ENCODE measurements around the gene MACF1. TPM values are rescaled to one million over a fixed set of nuclear protein-coding genes. Genes with fewer than 3 reads are reported as not detected.

The MACF1 gene
- total RNA-seq, 1 donor from 2014 or later = 694 TPM

DNA sequence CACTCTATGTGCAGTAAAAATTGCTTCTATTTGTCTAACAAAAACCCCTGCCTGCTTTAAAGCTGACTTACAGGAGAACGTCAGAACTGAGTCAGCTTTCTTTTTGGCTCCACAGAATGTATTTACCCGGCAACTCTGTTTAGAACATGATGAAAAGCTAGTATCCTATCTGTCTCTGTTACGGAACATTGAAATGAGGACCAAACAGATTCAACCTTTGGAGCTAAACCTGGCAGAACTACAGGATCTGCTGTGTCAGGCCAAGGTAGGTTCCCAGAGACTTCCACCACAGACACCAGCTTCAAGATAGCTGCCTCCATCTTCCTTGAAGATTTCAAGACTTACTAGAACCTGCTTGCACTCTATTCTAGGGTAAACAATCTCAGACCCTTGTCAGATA lies 132.6 kb downstream of the MACF1 start:
- peaks cover 17% of the 10 kb centered on the region for H4K20me1 ChIP-seq (ENCODE audit: insufficient read depth, low read length)
- no peak overlapping the region for H3K9ac ChIP-seq (ENCODE audit: low read length)
- no peak overlapping the region for H3K4me3 ChIP-seq (ENCODE audit: insufficient read depth, low read depth, low read length)
- no peak for FAIRE-seq
- H2AFZ ChIP-seq (ENCODE audit: low read depth, low read length) = no peak overlapping the region
- peaks cover 26% of the 10 kb centered on the region for H3K4me1 Mint-ChIP-seq (ENCODE audit: low read depth, unreplicated experiment)
- TF ChIP-seq, protein P1, sequence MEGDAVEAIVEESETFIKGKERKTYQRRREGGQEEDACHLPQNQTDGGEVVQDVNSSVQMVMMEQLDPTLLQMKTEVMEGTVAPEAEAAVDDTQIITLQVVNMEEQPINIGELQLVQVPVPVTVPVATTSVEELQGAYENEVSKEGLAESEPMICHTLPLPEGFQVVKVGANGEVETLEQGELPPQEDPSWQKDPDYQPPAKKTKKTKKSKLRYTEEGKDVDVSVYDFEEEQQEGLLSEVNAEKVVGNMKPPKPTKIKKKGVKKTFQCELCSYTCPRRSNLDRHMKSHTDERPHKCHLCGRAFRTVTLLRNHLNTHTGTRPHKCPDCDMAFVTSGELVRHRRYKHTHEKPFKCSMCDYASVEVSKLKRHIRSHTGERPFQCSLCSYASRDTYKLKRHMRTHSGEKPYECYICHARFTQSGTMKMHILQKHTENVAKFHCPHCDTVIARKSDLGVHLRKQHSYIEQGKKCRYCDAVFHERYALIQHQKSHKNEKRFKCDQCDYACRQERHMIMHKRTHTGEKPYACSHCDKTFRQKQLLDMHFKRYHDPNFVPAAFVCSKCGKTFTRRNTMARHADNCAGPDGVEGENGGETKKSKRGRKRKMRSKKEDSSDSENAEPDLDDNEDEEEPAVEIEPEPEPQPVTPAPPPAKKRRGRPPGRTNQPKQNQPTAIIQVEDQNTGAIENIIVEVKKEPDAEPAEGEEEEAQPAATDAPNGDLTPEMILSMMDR (IDR thresholded peaks at IDR 0.05; ENCODE audit: insufficient read depth, low read depth, low read length) = no peak
- TF ChIP-seq EZH2 (IDR thresholded peaks at IDR 0.05; ENCODE audit: insufficient read depth, low read length) = no peak
- H3K4me3 Mint-ChIP-seq (ENCODE audit: unreplicated experiment) = no peak overlapping the region
- H3K27ac Mint-ChIP-seq (ENCODE audit: unreplicated experiment) = no peak overlapping the region
- no peaks in the 10 kb centered on the region for H3K27me3 Mint-ChIP-seq (ENCODE audit: low read depth, unreplicated experiment)
- H3K4me1 ChIP-seq (ENCODE audit: insufficient read depth, low read length) = no peaks in the 10 kb centered on the region
- peaks cover 60% of the 10 kb centered on the region for H3K36me3 ChIP-seq (ENCODE audit: insufficient read depth, low read length)
- H3K9me3 Mint-ChIP-seq (ENCODE audit: unreplicated experiment) = no peaks in the 10 kb centered on the region
- H3K36me3 Mint-ChIP-seq (ENCODE audit: low read depth, unreplicated experiment) = peaks cover 32% of the 10 kb centered on the region
- no peak for DNase-seq (ENCODE audit: low read depth)
- no peaks in the 10 kb centered on the region for H3K27me3 ChIP-seq (ENCODE audit: insufficient read depth, low read length)
- no peak overlapping the region for H3K4me2 ChIP-seq (ENCODE audit: low read length)
- H3K79me2 ChIP-seq (ENCODE audit: insufficient read depth, low read length) = peaks cover 3% of the 10 kb centered on the region
- no peak overlapping the region for H3K27ac ChIP-seq (ENCODE audit: low read depth, low read length)
- H3K9me3 ChIP-seq (ENCODE audit: insufficient read depth, low read depth, low read length) = no peaks in the 10 kb centered on the region

DNA sequence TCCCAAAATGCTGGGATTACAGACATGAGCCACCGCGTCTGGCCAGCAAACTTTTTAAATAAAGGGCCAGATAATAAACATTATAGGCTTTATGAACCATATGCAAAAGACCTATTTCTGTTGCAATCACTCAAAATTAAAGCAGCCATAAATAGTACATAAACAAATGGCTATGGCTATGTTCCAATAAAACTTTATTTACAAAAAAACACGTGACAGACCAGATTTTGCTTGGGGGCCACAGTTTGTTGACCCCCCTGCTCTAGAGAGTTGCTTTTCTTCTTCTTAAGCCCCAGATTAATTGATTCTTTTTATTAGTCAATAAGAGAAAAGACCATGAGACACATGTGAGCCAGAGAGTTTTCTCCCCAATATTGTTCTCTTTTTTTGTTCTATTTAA lies 138.3 kb downstream of the MACF1 start:
- no peak overlapping the region for H2AFZ ChIP-seq (ENCODE audit: low read depth, low read length)
- peaks cover 8% of the 10 kb centered on the region for H3K4me1 Mint-ChIP-seq (ENCODE audit: low read depth, unreplicated experiment)
- H3K4me1 ChIP-seq (ENCODE audit: insufficient read depth, low read length) = no peaks in the 10 kb centered on the region
- peaks cover 51% of the 10 kb centered on the region for H3K36me3 ChIP-seq (ENCODE audit: insufficient read depth, low read length)
- TF ChIP-seq, protein P1 (IDR thresholded peaks at IDR 0.05; ENCODE audit: insufficient read depth, low read depth, low read length) = no peak
- no peak for TF ChIP-seq EZH2 (IDR thresholded peaks at IDR 0.05; ENCODE audit: insufficient read depth, low read length)
- no peak overlapping the region for H3K27ac ChIP-seq (ENCODE audit: low read depth, low read length)
- H4K20me1 ChIP-seq (ENCODE audit: insufficient read depth, low read length) = no peaks in the 10 kb centered on the region
- H3K27ac Mint-ChIP-seq (ENCODE audit: unreplicated experiment) = no peak overlapping the region
- peaks cover 12% of the 10 kb centered on the region for H3K79me2 ChIP-seq (ENCODE audit: insufficient read depth, low read length)
- FAIRE-seq (no peak), DNase-seq (ENCODE audit: low read depth) (no peak)
- H3K9me3 Mint-ChIP-seq (ENCODE audit: unreplicated experiment) = no peaks in the 10 kb centered on the region
- no peaks in the 10 kb centered on the region for H3K9me3 ChIP-seq (ENCODE audit: insufficient read depth, low read depth, low read length)
- no peaks in the 10 kb centered on the region for H3K27me3 ChIP-seq (ENCODE audit: insufficient read depth, low read length)
- H3K36me3 Mint-ChIP-seq (ENCODE audit: low read depth, unreplicated experiment) = peaks cover 36% of the 10 kb centered on the region
- H3K9ac ChIP-seq (ENCODE audit: low read length) = no peak overlapping the region
- H3K4me3 Mint-ChIP-seq (ENCODE audit: unreplicated experiment) = no peak overlapping the region
- no peak overlapping the region for H3K4me2 ChIP-seq (ENCODE audit: low read length)
- H3K27me3 Mint-ChIP-seq (ENCODE audit: low read depth, unreplicated experiment) = no peaks in the 10 kb centered on the region
- H3K4me3 ChIP-seq (ENCODE audit: insufficient read depth, low read depth, low read length) = no peak overlapping the region

DNA sequence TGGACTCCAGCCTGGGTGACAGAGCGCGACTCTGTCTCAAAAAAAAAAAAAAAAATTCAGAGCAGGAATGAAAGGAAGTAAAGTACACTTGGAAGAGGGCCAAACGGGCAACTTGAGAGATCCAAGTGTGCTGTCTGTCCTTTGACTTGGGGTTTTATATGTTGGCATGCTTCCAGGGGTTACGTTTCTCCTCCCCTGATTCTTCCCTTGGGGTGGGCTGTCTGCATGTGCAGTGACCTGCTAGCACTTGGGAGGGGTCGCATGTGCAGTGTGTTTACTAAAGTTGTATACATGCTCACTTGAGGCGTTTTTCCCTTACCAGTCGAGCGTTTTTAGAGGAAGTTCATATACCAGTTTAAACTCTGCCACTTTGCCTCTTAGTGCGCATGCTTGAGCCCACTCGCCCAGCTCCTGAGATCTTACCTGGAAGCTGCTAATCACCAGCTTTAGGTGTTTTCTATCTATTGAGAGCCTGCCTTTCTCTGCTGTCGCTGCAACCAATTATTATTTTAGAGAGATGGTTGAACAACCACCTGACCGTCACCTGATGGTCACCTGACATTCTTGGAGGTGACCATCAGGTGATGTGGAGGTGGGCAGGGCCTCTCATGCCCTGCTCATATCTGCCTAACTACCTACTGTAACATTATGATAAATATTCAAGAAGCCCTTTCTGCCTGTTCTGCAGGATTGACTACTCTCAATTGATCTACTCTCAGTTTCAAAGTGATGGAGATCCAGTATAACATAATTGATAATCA lies 140.1 kb downstream of the MACF1 start:
- Histone ChIP-seq H3K4me1 (ENCODE audit: insufficient read depth, low read length) (no peaks in the 10 kb centered on the region), H4K20me1 (ENCODE audit: insufficient read depth, low read length) (no peaks in the 10 kb centered on the region), H3K27me3 (ENCODE audit: insufficient read depth, low read length) (no peaks in the 10 kb centered on the region), H3K4me3 (ENCODE audit: insufficient read depth, low read depth, low read length) (no peak overlapping the region), H3K79me2 (ENCODE audit: insufficient read depth, low read length) (peaks cover 15% of the 10 kb centered on the region), H3K27ac (ENCODE audit: low read depth, low read length) (no peak overlapping the region), H3K9ac (ENCODE audit: low read length) (no peak overlapping the region), H2AFZ (ENCODE audit: low read depth, low read length) (no peak overlapping the region), H3K36me3 (ENCODE audit: insufficient read depth, low read length) (peaks cover 52% of the 10 kb centered on the region), H3K9me3 (ENCODE audit: insufficient read depth, low read depth, low read length) (no peaks in the 10 kb centered on the region), H3K4me2 (ENCODE audit: low read length) (no peak overlapping the region)
- FAIRE-seq (no peak), DNase-seq (ENCODE audit: low read depth) (no peak)
- TF ChIP-seq, protein P1 (IDR thresholded peaks at IDR 0.05; ENCODE audit: insufficient read depth, low read depth, low read length) = no peak
- H3K27ac Mint-ChIP-seq (ENCODE audit: unreplicated experiment) = no peak overlapping the region
- no peaks in the 10 kb centered on the region for H3K27me3 Mint-ChIP-seq (ENCODE audit: low read depth, unreplicated experiment)
- H3K4me1 Mint-ChIP-seq (ENCODE audit: low read depth, unreplicated experiment) = peaks cover 8% of the 10 kb centered on the region
- H3K4me3 Mint-ChIP-seq (ENCODE audit: unreplicated experiment) = no peak overlapping the region
- H3K9me3 Mint-ChIP-seq (ENCODE audit: unreplicated experiment) = no peaks in the 10 kb centered on the region
- peaks cover 47% of the 10 kb centered on the region for H3K36me3 Mint-ChIP-seq (ENCODE audit: low read depth, unreplicated experiment)
